Activated B cell treated with CpG ODN at 0.5 μM for 24 hours (primary cell): ENCODE data around the gene TMEM242. TPM values are rescaled to one million over a fixed set of nuclear protein-coding genes. Genes with fewer than 3 reads are reported as not detected.

ENCODE experiments used
- ATAC-seq: fragments of 200-7000 bp; cut with Tn5 transposase; one replicate; pipeline ENCODE4 v1.10.0; 2021; ENCODE audit warnings: low read depth, mild to moderate bottlenecking, moderate library complexity
- CTCF ChIA-PET: fragments of 350-600 bp; sonication (Branson Sonifier 250); formaldehyde crosslinking; loops from one replicate; lab custom pipeline; 2021; ENCODE audit warnings: antibody characterized with exemption; lab: Charles Lee
- POLR2A ChIA-PET: fragments of 350-600 bp; sonication (Branson Sonifier 250); formaldehyde crosslinking; loops from one replicate; lab custom pipeline; 2021; ENCODE audit warnings: antibody characterized with exemption; lab: Charles Lee
- DNase-seq: peaks from one replicate; pipeline ENCODE4 v3.0.0; 2022
- H3K27ac Mint-ChIP-seq: one replicate; pipeline ENCODE4 v1.8.0; 2020; ENCODE audit warnings: mixed read lengths
- H3K27me3 Mint-ChIP-seq: one replicate; pipeline ENCODE4 v1.8.0; 2021; ENCODE audit warnings: mixed read lengths
- H3K36me3 Mint-ChIP-seq: one replicate; pipeline ENCODE4 v1.8.0; 2021; ENCODE audit warnings: low read depth, mixed read lengths
- H3K4me1 Mint-ChIP-seq: one replicate; pipeline ENCODE4 v1.8.0; 2021; ENCODE audit warnings: mixed read lengths
- H3K4me3 Mint-ChIP-seq: one replicate; pipeline ENCODE4 v1.8.0; 2020; ENCODE audit warnings: mild to moderate bottlenecking, mixed read lengths
- H3K9me3 Mint-ChIP-seq: one replicate; pipeline ENCODE4 v1.8.0; 2020; ENCODE audit warnings: mixed read lengths
- intact Hi-C: fragments of 100-400 bp; cut with micrococcal nuclease; formaldehyde crosslinking; loops from one replicate; pipeline ENCODE4 v1.15.1; 2024
- total RNA-seq: library from RNA; stranded (reverse); gene quantifications from 2 replicates; pipeline ENCODE4 v1.2.3, GENCODE V29; 2022
- TF ChIP-seq, protein P1 (sequence below): fragments of 200-600 bp; IDR thresholded peaks from one replicate; pipeline ENCODE4 v1.8.0; 2022; ENCODE audit warnings: antibody characterized with exemption, mild to moderate bottlenecking

Gene TMEM242
- total RNA-seq, 1 donor from 2014 or later = 17.6 TPM

DNA sequence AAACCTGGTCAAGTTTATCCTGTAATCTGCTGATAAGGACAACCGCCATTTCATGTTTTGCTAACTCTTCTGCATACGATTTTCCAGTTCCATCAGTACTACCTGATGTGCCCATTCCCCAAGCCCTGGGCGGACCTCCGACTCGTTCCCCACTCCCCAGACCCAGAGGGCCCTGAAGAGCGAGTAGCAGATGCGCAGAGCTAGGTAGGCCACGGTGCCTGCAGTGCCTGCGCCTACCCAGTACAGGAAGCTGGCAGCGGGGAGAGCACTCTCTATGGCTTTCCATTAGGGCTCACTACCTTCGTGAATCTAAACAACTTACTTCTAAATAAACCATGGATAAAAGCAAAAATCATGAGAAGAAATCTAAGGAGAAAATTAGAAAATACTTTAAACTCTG is 43.3 kb upstream of the TMEM242 start:
- TF ChIP-seq, protein P1, sequence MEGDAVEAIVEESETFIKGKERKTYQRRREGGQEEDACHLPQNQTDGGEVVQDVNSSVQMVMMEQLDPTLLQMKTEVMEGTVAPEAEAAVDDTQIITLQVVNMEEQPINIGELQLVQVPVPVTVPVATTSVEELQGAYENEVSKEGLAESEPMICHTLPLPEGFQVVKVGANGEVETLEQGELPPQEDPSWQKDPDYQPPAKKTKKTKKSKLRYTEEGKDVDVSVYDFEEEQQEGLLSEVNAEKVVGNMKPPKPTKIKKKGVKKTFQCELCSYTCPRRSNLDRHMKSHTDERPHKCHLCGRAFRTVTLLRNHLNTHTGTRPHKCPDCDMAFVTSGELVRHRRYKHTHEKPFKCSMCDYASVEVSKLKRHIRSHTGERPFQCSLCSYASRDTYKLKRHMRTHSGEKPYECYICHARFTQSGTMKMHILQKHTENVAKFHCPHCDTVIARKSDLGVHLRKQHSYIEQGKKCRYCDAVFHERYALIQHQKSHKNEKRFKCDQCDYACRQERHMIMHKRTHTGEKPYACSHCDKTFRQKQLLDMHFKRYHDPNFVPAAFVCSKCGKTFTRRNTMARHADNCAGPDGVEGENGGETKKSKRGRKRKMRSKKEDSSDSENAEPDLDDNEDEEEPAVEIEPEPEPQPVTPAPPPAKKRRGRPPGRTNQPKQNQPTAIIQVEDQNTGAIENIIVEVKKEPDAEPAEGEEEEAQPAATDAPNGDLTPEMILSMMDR = no peak
- ATAC-seq = no peak

GRCh38 chr6:157364705-157365104 is 41.4 kb upstream of the TMEM242 start:
- ChIA-PET POLR2A (interaction anchor here (0.8 kb wide), 1 partner anchor 35 kb away, joined by 8 read pairs; no protein-coding TSS in a partner anchor), CTCF (no interaction called here)
- DNase-seq = no peak
- Mint-ChIP-seq H3K27ac (no peak overlapping the region), H3K9me3 (no peaks in the 10 kb centered on the region), H3K27me3 (peaks cover 33% of the 10 kb centered on the region), H3K4me1 (peaks cover 15% of the 10 kb centered on the region), H3K36me3 (no peaks in the 10 kb centered on the region), H3K4me3 (no peak overlapping the region)
- TF ChIP-seq, protein P1 = no peak
- intact Hi-C loops = no loop called here
- no peak for ATAC-seq

More for the DNA sequence above, 43.3 kb upstream of the TMEM242 start:
- ChIA-PET CTCF (no interaction called here), POLR2A (no interaction called here)
- peaks cover 28% of the 10 kb centered on the region for H3K27me3 Mint-ChIP-seq
- H3K27ac Mint-ChIP-seq = no peak overlapping the region
- H3K4me3 Mint-ChIP-seq = no peak overlapping the region
- no peaks in the 10 kb centered on the region for H3K9me3 Mint-ChIP-seq
- H3K4me1 Mint-ChIP-seq = peaks cover 20% of the 10 kb centered on the region
- H3K36me3 Mint-ChIP-seq = no peaks in the 10 kb centered on the region
- no peak for DNase-seq
- intact Hi-C loops = no loop called here

DNA sequence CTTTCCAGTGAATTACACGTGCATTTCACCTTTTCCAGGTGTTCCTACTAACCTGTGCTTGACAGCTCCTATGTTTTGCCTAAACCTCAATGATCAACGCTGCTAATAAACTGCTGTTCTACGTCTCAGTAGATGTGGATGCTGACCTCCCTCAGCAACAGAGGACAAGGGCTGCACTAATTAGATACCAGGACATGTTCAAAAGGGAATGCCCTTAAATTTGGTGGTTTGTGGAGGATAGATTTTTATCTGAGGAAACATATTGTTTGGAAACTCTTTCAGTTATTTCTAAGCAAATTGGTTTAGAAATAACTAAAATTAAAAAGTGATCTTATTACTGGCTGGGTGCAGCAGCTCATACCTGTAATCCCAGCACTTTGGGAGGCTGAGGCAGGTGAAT is 38.6 kb upstream of the TMEM242 start:
- ChIA-PET CTCF (no interaction called here), POLR2A (no interaction called here)
- no peak overlapping the region for H3K4me3 Mint-ChIP-seq

GRCh38 chr6:157358287-157358686 is 35.0 kb upstream of the TMEM242 start:
- TF ChIP-seq, protein P1 = no peak
- ATAC-seq = no peak
- H3K36me3 Mint-ChIP-seq = no peaks in the 10 kb centered on the region
- POLR2A ChIA-PET = no interaction called here
- H3K4me3 Mint-ChIP-seq = no peak overlapping the region
- no peak for DNase-seq
- intact Hi-C loops = no loop called here
- H3K27me3 Mint-ChIP-seq = peaks cover 45% of the 10 kb centered on the region
- CTCF ChIA-PET = no interaction called here
- no peak overlapping the region for H3K27ac Mint-ChIP-seq
- no peaks in the 10 kb centered on the region for H3K9me3 Mint-ChIP-seq
- no peaks in the 10 kb centered on the region for H3K4me1 Mint-ChIP-seq

More for the DNA sequence above, 38.6 kb upstream of the TMEM242 start:
- no peaks in the 10 kb centered on the region for H3K4me1 Mint-ChIP-seq
- intact Hi-C loops = no loop called here
- peaks cover 43% of the 10 kb centered on the region for H3K27me3 Mint-ChIP-seq
- ATAC-seq (no peak), DNase-seq (no peak)
- H3K36me3 Mint-ChIP-seq = no peaks in the 10 kb centered on the region
- TF ChIP-seq, protein P1 = no peak
- H3K9me3 Mint-ChIP-seq = no peaks in the 10 kb centered on the region
- no peak overlapping the region for H3K27ac Mint-ChIP-seq

DNA sequence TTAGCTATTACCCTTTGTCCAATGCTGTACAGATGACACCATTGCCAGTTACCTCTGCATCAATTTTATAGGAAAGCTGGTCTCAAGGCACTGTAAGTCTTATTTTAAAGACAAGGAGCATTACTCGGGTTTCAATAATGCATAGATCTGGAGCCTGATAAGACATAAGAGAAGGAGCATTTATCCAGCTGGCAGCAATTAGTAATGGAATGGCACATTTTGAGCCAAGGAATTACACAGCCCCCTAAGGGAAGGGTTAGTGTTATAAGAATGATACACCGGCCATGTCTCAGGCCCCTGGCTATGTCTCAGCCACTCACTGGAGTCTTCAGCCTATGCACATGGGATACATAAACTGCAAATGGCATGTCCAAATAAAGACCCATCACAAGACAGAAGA is 23.1 kb upstream of the TMEM242 start:
- H3K9me3 Mint-ChIP-seq = peaks cover 13% of the 10 kb centered on the region
- CTCF ChIA-PET = no interaction called here
- intact Hi-C loops = no loop called here
- H3K4me1 Mint-ChIP-seq = no peaks in the 10 kb centered on the region
- TF ChIP-seq, protein P1 = no peak
- DNase-seq (no peak), ATAC-seq (no peak)
- POLR2A ChIA-PET = no interaction called here
- H3K27ac Mint-ChIP-seq = no peak overlapping the region
- peaks cover 38% of the 10 kb centered on the region for H3K27me3 Mint-ChIP-seq
- no peaks in the 10 kb centered on the region for H3K36me3 Mint-ChIP-seq
- H3K4me3 Mint-ChIP-seq = no peak overlapping the region
